ENCODE data around the gene ABCD1.

- TF ChIP-seq CTCF (IDR thresholded peaks at IDR 0.05; ENCODE audit: low read length) (no peak), EZH2 (IDR thresholded peaks at IDR 0.05; ENCODE audit: borderline replicate concordance, low read length) (no peak)
Observed at GRCh38 chrX:153733651-153734240, 9.1 kb downstream of the ABCD1 start.

All from OCI-LY1 (cell line).